Measurements from ENCODE around the gene FGF21.
"Not testable (repeated sequence)": the region's sequence is repeated elsewhere in the genome, so short reads cannot be mapped to it uniquely, and the experiment has no call there.

FGF21 gene

DNA sequence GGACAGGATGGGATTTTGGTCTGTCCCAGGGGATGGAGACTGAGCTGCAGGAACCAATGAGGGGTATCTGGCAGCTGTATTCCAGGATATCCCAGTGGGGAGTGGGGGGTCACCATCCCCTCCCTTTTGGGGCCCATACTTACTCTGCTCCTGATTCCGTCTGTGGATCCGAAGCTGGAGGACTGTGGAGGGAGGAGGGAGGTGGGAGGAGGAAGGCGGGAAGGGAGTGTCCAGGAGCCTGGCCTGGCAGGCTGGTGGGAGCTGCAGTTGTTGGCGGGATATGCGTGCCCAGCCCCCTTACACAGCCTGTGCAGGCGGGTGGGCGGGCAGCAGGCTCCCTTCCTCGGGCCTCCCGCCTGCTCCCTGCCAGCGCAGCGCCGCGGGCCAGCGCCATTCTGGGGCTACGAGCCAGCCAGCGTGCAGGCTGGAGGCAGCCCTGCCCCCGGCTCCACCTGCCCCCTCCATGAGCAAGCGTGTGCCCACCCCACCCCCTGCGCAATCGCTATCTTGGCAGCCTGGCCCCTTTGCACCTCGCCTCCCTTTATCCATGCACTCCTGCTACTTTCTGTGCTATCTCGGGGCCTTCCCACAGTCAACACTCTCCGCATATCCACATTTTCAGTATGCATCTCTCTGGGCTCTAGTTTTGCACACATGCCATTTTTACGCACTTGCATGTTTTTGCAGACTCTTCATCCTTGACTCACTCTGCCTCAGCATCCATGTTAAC, 38.6 kb upstream of the FGF21 start:
- Histone ChIP-seq H4K20me1 (ENCODE audit: insufficient read depth, low read length) (no peaks in the 10 kb centered on the region), H3K36me3 (replicated peaks; ENCODE audit: low read depth, low read length) (no peaks in the 10 kb centered on the region), H3K27me3 (ENCODE audit: low read depth, low read length) (no peaks in the 10 kb centered on the region), H2AFZ (ENCODE audit: low read depth, low read length) (no peak overlapping the region), H3K4me3 (ENCODE audit: low read length) (no peak overlapping the region), H3K9me3 (ENCODE audit: insufficient read depth, low read length) (no peaks in the 10 kb centered on the region), H3K4me1 (ENCODE audit: low read length) (peaks cover 22% of the 10 kb centered on the region), H3K4me2 (ENCODE audit: low read length) (no peak overlapping the region), H3K9ac (ENCODE audit: low read length) (no peak overlapping the region), H3K27ac (ENCODE audit: low read length) (no peak overlapping the region), H3K79me2 (ENCODE audit: low read length) (peaks cover 6% of the 10 kb centered on the region; the same call in 1 of the 2 replicates)
- no peak for TF ChIP-seq EZH2phosphoT487 (IDR thresholded peaks at IDR 0.05; ENCODE audit: low read depth)
- TF ChIP-seq, protein P1, sequence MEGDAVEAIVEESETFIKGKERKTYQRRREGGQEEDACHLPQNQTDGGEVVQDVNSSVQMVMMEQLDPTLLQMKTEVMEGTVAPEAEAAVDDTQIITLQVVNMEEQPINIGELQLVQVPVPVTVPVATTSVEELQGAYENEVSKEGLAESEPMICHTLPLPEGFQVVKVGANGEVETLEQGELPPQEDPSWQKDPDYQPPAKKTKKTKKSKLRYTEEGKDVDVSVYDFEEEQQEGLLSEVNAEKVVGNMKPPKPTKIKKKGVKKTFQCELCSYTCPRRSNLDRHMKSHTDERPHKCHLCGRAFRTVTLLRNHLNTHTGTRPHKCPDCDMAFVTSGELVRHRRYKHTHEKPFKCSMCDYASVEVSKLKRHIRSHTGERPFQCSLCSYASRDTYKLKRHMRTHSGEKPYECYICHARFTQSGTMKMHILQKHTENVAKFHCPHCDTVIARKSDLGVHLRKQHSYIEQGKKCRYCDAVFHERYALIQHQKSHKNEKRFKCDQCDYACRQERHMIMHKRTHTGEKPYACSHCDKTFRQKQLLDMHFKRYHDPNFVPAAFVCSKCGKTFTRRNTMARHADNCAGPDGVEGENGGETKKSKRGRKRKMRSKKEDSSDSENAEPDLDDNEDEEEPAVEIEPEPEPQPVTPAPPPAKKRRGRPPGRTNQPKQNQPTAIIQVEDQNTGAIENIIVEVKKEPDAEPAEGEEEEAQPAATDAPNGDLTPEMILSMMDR (IDR thresholded peaks at IDR 0.05; ENCODE audit: low read depth, low read length): no peak

DNA sequence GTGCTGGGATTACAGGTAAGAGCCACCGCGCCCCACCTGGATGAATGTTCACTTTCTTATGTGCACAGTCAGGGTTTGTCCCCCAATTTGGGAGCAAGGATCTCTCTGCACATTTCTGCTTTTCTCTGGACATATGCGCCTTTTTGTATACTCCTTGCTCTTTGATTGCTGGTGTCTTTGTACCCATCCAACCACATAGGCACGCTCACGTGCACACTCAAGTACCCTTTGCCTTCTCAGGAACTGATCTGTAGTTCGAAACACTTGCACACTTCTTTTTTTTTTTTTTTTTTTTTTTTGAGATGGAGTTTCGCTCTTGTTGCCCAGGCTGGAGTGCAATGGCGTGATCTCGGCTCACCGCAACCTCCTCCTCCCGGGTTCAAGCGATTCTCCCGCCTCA, 37.2 kb upstream of the FGF21 start:
- H3K36me3 ChIP-seq (replicated peaks; ENCODE audit: low read depth, low read length); H3K27me3 ChIP-seq (ENCODE audit: low read depth, low read length); H3K9ac ChIP-seq (ENCODE audit: low read length); H4K20me1 ChIP-seq (ENCODE audit: insufficient read depth, low read length); H3K4me3 ChIP-seq (ENCODE audit: low read length); H2AFZ ChIP-seq (ENCODE audit: low read depth, low read length); H3K9me3 ChIP-seq (ENCODE audit: insufficient read depth, low read length); H3K4me2 ChIP-seq (ENCODE audit: low read length); H3K27ac ChIP-seq (ENCODE audit: low read length); H3K79me2 ChIP-seq (ENCODE audit: low read length): not testable (repeated sequence)
- peaks cover 20% of the 10 kb centered on the region for H3K4me1 ChIP-seq (ENCODE audit: low read length)

DNA sequence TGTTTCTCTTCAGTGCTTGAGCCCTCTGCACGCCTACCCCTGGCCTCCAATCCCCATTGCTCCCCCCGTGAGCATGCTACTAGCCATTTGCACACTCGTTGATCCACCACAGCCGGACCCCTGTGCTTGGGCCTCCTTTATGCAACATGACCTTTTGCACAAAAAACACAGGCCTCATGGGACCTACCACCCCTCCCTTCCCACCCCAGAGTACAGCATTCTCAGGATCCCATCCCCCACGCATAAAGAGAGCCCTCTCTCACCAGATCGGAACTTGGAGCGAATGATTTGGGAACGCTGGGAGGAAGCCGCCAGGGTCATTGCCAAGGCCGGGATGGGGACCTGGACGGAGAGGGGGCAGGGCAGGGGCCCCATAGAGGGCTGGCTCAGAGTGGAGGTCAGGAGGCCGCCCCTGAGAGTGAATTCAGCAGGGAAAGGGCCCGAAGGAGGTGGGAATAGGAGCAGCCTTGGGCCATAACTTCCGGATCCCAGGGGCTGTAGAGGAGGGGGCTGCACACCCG, 36.6 kb upstream of the FGF21 start:
- Histone ChIP-seq H3K36me3 (replicated peaks; ENCODE audit: low read depth, low read length) (no peaks in the 10 kb centered on the region), H3K27ac (ENCODE audit: low read length) (no peak overlapping the region), H3K79me2 (ENCODE audit: low read length) (no peaks in the 10 kb centered on the region; the same call in 1 of the 2 replicates), H3K4me2 (ENCODE audit: low read length) (no peak overlapping the region), H3K4me1 (ENCODE audit: low read length) (peaks cover 17% of the 10 kb centered on the region), H2AFZ (ENCODE audit: low read depth, low read length) (no peak overlapping the region), H3K27me3 (ENCODE audit: low read depth, low read length) (no peaks in the 10 kb centered on the region), H3K9me3 (ENCODE audit: insufficient read depth, low read length) (no peaks in the 10 kb centered on the region), H3K4me3 (ENCODE audit: low read length) (no peak overlapping the region), H4K20me1 (ENCODE audit: insufficient read depth, low read length) (no peaks in the 10 kb centered on the region), H3K9ac (ENCODE audit: low read length) (no peak overlapping the region)
- TF ChIP-seq, protein P1 (IDR thresholded peaks at IDR 0.05; ENCODE audit: low read depth, low read length): no peak
- no peak for TF ChIP-seq EZH2phosphoT487 (IDR thresholded peaks at IDR 0.05; ENCODE audit: low read depth)

DNA sequence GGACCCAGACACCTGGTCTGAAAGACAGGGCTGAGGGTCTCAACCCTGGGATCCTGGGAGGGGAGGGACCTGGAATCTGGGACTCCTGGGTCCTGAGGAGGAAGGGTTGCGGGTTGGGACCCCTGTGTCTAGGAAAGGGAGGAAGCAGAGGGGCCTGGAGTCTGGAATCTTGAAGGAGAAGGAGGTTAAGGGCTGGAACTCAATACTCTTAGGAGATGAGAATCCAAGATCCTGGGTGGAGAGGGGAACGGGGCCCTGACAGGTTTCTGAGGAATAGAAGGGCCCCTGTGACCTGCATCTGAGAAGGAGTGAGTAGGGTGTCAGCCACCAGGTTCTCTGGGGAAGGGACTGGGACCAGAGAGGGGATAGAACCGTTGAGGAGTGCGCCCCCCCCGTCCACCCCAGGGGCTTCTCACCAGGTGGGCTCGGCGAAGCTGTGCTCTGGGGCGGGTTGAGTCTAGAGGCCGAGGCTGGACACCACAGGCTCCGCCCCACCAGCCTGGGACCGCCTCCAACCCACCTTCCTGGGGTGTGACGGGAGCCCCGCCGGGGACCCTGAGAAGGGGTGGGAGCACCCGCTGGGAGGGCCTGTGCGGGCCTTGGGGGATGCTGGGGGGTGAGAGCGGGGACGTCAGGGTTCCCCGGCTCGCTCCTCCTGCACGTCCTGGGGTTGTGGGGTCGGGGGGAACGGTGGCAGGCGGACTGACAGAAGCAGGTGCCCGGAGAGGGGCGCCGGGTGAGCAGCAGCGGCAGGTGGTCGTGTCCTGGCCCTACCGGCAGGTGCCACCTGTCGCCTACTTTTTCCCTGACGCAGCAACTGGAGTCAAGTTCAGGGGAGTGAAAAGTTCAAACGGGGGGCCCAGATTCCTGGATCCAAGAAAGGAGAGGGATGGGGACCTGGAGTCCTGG, 35.8 kb upstream of the FGF21 start, which contains the start of gene MAMSTR:
Gene MAMSTR (minus strand): TSS at position 463 of the 909 bp plus-strand sequence. CDS start 694 bp downstream, outside the sequence.
- H3K9ac ChIP-seq (ENCODE audit: low read length): peak within 1 kb of the TSS; percentile 87
- peak within 1 kb of the TSS; percentile 59 for H2AFZ ChIP-seq (ENCODE audit: low read depth, low read length)
- H3K27ac ChIP-seq (ENCODE audit: low read length): no peak within 1 kb of the TSS; the same call in 1 of the 2 replicates
- no peaks in the 10 kb centered on the region for H4K20me1 ChIP-seq (ENCODE audit: insufficient read depth, low read length)
- TF ChIP-seq, protein P1 (IDR thresholded peaks at IDR 0.05; ENCODE audit: low read depth, low read length): no peak
- TF ChIP-seq EZH2phosphoT487 (IDR thresholded peaks at IDR 0.05; ENCODE audit: low read depth): no peak
- no peaks in the 10 kb centered on the region for H3K9me3 ChIP-seq (ENCODE audit: insufficient read depth, low read length)
- no peaks in the 10 kb centered on the region for H3K36me3 ChIP-seq (replicated peaks; ENCODE audit: low read depth, low read length)
- H3K79me2 ChIP-seq (ENCODE audit: low read length): no peaks in the 10 kb centered on the region; the same call in 1 of the 2 replicates
- no peaks in the 10 kb centered on the region for H3K27me3 ChIP-seq (ENCODE audit: low read depth, low read length)
- peaks cover 17% of the 10 kb centered on the region for H3K4me1 ChIP-seq (ENCODE audit: low read length)
- H3K4me2 ChIP-seq (ENCODE audit: low read length): peak within 1 kb of the TSS; percentile 90
- H3K4me3 ChIP-seq (ENCODE audit: low read length): peak within 1 kb of the TSS; percentile 83
